RWPE2 (cell line): ENCODE data around the gene IKZF3.

Source experiments
- ATAC-seq: fragments of 200-7000 bp; cut with Tn5 transposase; 3 replicates; pipeline ENCODE4 v1.9.1; 2021; ENCODE audit warnings: low read depth
- DNase-seq: peaks from one replicate; pipeline ENCODE4 v3.0.0-alpha.2; 2020; ENCODE audit warnings: low spot score
- H3K27ac ChIP-seq: fragments of 450-650 bp; 2 replicates; pipeline ENCODE4 v1.5.1; 2017; ENCODE audit warnings: mild to moderate bottlenecking; ENCODE audit not compliant: poor library complexity, severe bottlenecking
- H3K27me3 ChIP-seq: fragments of 250-450 bp; sonication (Bioruptor Pico); 2 replicates; pipeline ENCODE4 v1.5.1; 2021; ENCODE audit warnings: mild to moderate bottlenecking, moderate library complexity; ENCODE audit not compliant: insufficient read depth, poor library complexity, severe bottlenecking
- H3K36me3 ChIP-seq: fragments of 250-450 bp; sonication (Bioruptor Pico); 2 replicates; pipeline ENCODE4 v1.5.1; 2020; ENCODE audit warnings: low read depth, mild to moderate bottlenecking, moderate library complexity
- H3K4me1 ChIP-seq: fragments of 250-450 bp; sonication (Bioruptor Pico); 2 replicates; pipeline ENCODE4 v1.5.1; 2021; ENCODE audit warnings: mild to moderate bottlenecking, moderate library complexity; ENCODE audit not compliant: insufficient read depth, poor library complexity, severe bottlenecking
- H3K4me3 ChIP-seq: fragments of 250-450 bp; sonication (Bioruptor Pico); 2 replicates; pipeline ENCODE4 v1.5.1; 2021; ENCODE audit warnings: mild to moderate bottlenecking, moderate library complexity; ENCODE audit not compliant: severe bottlenecking
- H3K9me3 ChIP-seq: fragments of 250-450 bp; sonication (Bioruptor Pico); 2 replicates; pipeline ENCODE4 v1.5.1; 2021; ENCODE audit warnings: mild to moderate bottlenecking, moderate library complexity; ENCODE audit not compliant: severe bottlenecking
- TF ChIP-seq, protein P1 (sequence below): fragments of 450-650 bp; IDR thresholded peaks from one replicate; pipeline ENCODE4 v1.5.1; 2017; ENCODE audit warnings: mild to moderate bottlenecking, moderate library complexity; ENCODE audit not compliant: poor library complexity, severe bottlenecking

IKZF3 gene

GRCh38 chr17:39774047-39774446, 90.1 kb downstream of the IKZF3 start:
- DNase-seq: no peak
- Histone ChIP-seq H3K27me3 (no peaks in the 10 kb centered on the region), H3K4me3 (no peak overlapping the region), H3K36me3 (no peaks in the 10 kb centered on the region), H3K9me3 (no peaks in the 10 kb centered on the region), H3K27ac (no peak overlapping the region), H3K4me1 (peaks cover 9% of the 10 kb centered on the region)
- TF ChIP-seq, protein P1, sequence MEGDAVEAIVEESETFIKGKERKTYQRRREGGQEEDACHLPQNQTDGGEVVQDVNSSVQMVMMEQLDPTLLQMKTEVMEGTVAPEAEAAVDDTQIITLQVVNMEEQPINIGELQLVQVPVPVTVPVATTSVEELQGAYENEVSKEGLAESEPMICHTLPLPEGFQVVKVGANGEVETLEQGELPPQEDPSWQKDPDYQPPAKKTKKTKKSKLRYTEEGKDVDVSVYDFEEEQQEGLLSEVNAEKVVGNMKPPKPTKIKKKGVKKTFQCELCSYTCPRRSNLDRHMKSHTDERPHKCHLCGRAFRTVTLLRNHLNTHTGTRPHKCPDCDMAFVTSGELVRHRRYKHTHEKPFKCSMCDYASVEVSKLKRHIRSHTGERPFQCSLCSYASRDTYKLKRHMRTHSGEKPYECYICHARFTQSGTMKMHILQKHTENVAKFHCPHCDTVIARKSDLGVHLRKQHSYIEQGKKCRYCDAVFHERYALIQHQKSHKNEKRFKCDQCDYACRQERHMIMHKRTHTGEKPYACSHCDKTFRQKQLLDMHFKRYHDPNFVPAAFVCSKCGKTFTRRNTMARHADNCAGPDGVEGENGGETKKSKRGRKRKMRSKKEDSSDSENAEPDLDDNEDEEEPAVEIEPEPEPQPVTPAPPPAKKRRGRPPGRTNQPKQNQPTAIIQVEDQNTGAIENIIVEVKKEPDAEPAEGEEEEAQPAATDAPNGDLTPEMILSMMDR: no peak
- ATAC-seq: no peak

DNA sequence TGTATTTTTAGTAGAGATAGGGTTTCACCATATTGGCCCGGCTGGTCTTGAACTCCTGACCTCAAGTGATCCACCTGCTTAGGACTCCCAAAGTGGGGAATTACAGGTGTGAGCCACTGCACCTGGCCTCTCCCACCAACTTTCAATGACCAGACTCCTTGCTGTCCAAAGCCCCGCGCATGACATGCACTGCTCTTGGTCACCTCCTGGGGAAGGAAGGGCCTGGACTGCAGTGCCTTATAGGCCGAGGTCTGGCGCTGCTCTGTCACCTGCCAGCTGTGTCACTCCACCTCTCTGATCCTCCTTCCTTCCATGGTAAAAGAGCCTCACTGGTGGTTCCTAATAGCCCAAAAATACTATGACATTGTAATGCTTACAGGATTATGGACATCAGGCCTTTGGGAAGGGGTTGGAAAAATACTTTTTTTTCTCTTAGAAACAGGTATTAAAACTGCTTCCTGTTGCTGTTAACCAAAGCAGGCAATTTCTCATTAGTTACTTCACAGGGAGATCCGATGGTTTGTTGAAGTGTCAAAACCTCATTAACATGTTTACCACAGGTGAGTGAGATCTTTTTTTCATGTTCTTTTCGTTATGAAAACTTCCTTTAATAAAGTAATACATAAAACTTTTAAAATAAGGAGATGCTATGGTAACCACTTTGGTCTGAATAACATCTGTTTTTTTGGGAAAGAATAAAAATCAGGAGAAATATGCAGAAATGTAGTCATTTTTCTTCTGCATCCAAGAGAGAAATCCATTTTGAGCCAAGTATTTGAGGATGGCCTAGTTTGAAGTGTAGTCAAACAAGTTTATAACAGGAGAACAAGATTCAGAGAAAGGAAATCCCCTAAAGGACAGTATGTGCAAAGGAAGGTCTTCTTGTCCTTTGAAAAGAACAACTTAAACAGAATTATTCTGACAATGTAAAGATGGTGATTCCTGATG, 90.9 kb downstream of the IKZF3 start:
- Histone ChIP-seq H3K27me3 (peaks cover 2% of the 10 kb centered on the region), H3K4me1 (peaks cover 9% of the 10 kb centered on the region), H3K4me3 (no peak overlapping the region), H3K9me3 (no peaks in the 10 kb centered on the region), H3K27ac (no peak overlapping the region), H3K36me3 (no peaks in the 10 kb centered on the region)
- ATAC-seq: no peak
- DNase-seq: no peak
- TF ChIP-seq, protein P1: no peak

DNA sequence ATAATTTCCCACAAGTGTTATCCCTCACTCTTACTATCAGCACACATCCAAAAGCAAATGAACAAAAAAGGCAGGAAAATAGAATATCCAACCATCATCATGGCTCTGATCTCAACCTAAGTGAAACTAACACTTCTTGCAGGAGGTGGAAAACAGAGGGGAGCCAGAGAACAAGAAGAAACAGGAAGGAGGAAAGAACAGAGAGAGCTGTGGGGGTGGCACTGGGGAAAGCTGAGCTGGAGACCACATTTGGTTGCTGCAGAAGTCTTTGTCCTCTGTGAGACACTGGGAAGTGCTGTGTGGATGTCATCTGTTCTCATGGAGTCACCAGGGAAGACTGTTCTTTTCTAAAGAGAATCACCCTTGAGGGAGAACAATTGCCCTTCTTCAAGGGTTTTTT, 91.7 kb downstream of the IKZF3 start:
- no peak for ATAC-seq
- H3K27ac ChIP-seq: no peak overlapping the region
- no peak overlapping the region for H3K4me3 ChIP-seq
- H3K4me1 ChIP-seq: peaks cover 9% of the 10 kb centered on the region
- DNase-seq: no peak
- TF ChIP-seq, protein P1: no peak
- no peaks in the 10 kb centered on the region for H3K9me3 ChIP-seq
- H3K27me3 ChIP-seq: peaks cover 4% of the 10 kb centered on the region
- H3K36me3 ChIP-seq: no peaks in the 10 kb centered on the region

- DNase-seq: peak; percentile 79
- Histone ChIP-seq H3K27me3 (peaks cover 9% of the 10 kb centered on the region), H3K9me3 (no peaks in the 10 kb centered on the region), H3K4me3 (no peak overlapping the region), H3K36me3 (no peaks in the 10 kb centered on the region), H3K4me1 (peaks cover 9% of the 10 kb centered on the region), H3K27ac (peak overlapping the region; percentile 23)
- ATAC-seq: peak; percentile 94
- TF ChIP-seq, protein P1: no peak
These were observed 94.0 kb downstream of the IKZF3 start for GRCh38 chr17:39769974-39770587.
